PC-9 (cell line): ENCODE measurements around the gene JAG2. TPM values are rescaled to one million over a fixed set of nuclear protein-coding genes. Genes with fewer than 3 reads are reported as not detected.

Experiments
- BruUV-seq: library from RNA; stranded (reverse); fragments of 400-500 nt; replicated peaks from 2 replicates; lab custom pipeline; 2021; lab: Mats Ljungman, UMichigan
- CTCF ChIA-PET: fragments of 300-600 bp; sonication (Branson Sonifier 250); formaldehyde crosslinking; loops from one replicate; lab custom pipeline; 2022; ENCODE audit warnings: antibody characterized with exemption; lab: Charles Lee
- POLR2A ChIA-PET: fragments of 300-600 bp; sonication (Branson Sonifier 250); formaldehyde crosslinking; loops from one replicate; lab custom pipeline; 2022; ENCODE audit warnings: antibody characterized with exemption; ENCODE audit not compliant: unreplicated experiment; lab: Charles Lee
- DNase-seq, 2 experiments: peaks; one replicate each; pipeline versions ENCODE4 v3.0.0 to v3.0.0-alpha.2; 2015 to 2022; ENCODE audit warnings: mixed read lengths in 1 of 2
- H2AFZ ChIP-seq: fragments of 200-600 bp; sonication (generic); 2 replicates; pipeline ENCODE4 v1.8.1; 2017; ENCODE audit warnings: antibody characterized with exemption
- H3F3A ChIP-seq: fragments of 200-600 bp; sonication (generic); 2 replicates; pipeline ENCODE4 v1.8.1; 2017; ENCODE audit warnings: antibody characterized with exemption, mild to moderate bottlenecking, low read depth; ENCODE audit not compliant: insufficient read depth
- H3K27ac ChIP-seq: fragments of 200-600 bp; sonication (generic); 2 replicates; pipeline ENCODE4 v1.6.1; 2016; ENCODE audit warnings: mixed run types
- H3K27me3 ChIP-seq: fragments of 200-600 bp; sonication (generic); 2 replicates; pipeline ENCODE4 v1.6.1; 2016; ENCODE audit warnings: low read depth, mixed run types; ENCODE audit not compliant: insufficient read depth
- H3K36me3 ChIP-seq: fragments of 200-600 bp; sonication (generic); 2 replicates; pipeline ENCODE4 v1.6.1; 2016; ENCODE audit warnings: low read depth, mixed run types
- H3K4me1 ChIP-seq: fragments of 200-600 bp; sonication (generic); replicated peaks from 2 replicates; pipeline ENCODE4 v1.6.1; 2016; ENCODE audit warnings: mixed run types; ENCODE audit not compliant: insufficient read depth
- H3K4me2 ChIP-seq: fragments of 200-600 bp; sonication (generic); 2 replicates; pipeline ENCODE4 v1.6.1; 2017; ENCODE audit warnings: mixed run types
- H3K4me3 ChIP-seq: fragments of 200-600 bp; sonication (generic); 2 replicates; pipeline ENCODE4 v1.6.1; 2016; ENCODE audit warnings: mixed run types
- H3K79me2 ChIP-seq: fragments of 200-600 bp; sonication (generic); 2 replicates; pipeline ENCODE4 v1.6.1; 2017; ENCODE audit warnings: low read depth, mixed run types
- H3K9me2 ChIP-seq: fragments of 200-600 bp; sonication (generic); 2 replicates; pipeline ENCODE4 v1.8.1; 2017; ENCODE audit warnings: mild to moderate bottlenecking; ENCODE audit not compliant: insufficient read depth
- H3K9me3 ChIP-seq: fragments of 200-600 bp; sonication (generic); 2 replicates; pipeline ENCODE4 v1.8.1; 2016; ENCODE audit warnings: low read depth; ENCODE audit not compliant: insufficient read depth
- H4K20me1 ChIP-seq: fragments of 200-600 bp; sonication (generic); 2 replicates; pipeline ENCODE4 v1.8.1; 2017; ENCODE audit not compliant: insufficient read depth
- CTCF ChIP-seq: fragments of 200-600 bp; sonication (generic); conservative IDR thresholded peaks from 2 replicates; pipeline ENCODE4 v1.6.1; 2017; ENCODE audit warnings: mixed run types, antibody characterized with exemption, mild to moderate bottlenecking, moderate library complexity
- EZH2 ChIP-seq: fragments of 200-600 bp; sonication (generic); IDR thresholded peaks from 2 replicates; pipeline ENCODE4 v1.8.0; 2017; ENCODE audit warnings: antibody characterized with exemption, low read depth
- intact Hi-C: fragments of 100-400 bp; cut with micrococcal nuclease; formaldehyde crosslinking; loops from one replicate; pipeline ENCODE4 v1.10.0; 2022; ENCODE audit not compliant: unreplicated experiment
- total RNA-seq: library from RNA; stranded (reverse); gene quantifications from 2 replicates; pipeline ENCODE4 v1.2.3, GENCODE V29; 2021

Gene JAG2
- total RNA-seq, 1 experiment from 2014 or later = 17.8 TPM

DNA sequence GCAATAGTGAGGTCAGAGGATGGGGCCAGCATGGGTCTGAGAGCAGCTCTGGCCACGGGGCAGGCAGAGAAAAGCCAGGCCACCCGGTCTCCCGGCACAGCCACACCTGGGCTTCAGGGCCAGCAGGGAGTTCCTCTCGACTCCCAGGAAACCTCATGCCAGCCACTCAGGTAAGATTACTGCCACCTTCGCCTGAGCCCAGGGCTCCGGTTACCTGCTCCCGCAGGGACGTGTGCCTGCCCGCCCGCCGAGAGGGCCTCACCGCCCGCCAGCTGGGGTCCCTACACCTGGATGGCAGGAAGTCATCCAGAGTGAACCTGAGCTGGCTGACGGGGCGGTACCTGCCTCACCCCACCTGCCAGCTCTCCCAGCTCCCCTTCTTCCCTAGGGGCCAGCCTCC lies 7.3 kb downstream of the JAG2 start:
- no peaks in the 10 kb centered on the region for H3K36me3 ChIP-seq
- no peaks in the 10 kb centered on the region for H3K27me3 ChIP-seq
- no peak overlapping the region for H3K4me2 ChIP-seq
- H4K20me1 ChIP-seq = peaks cover 28% of the 10 kb centered on the region
- no peaks in the 10 kb centered on the region for H3F3A ChIP-seq
- BruUV-seq = no TSS peak
- H3K4me3 ChIP-seq = no peak overlapping the region
- H3K27ac ChIP-seq = no peak overlapping the region
- DNase-seq = no peak
- peaks cover 19% of the 10 kb centered on the region for H3K79me2 ChIP-seq
- H3K4me1 ChIP-seq = peaks cover 19% of the 10 kb centered on the region
- no peaks in the 10 kb centered on the region for H3K9me3 ChIP-seq
- TF ChIP-seq CTCF (no peak), EZH2 (no peak)
- intact Hi-C loops = no loop called here
- POLR2A ChIA-PET = no interaction called here
- CTCF ChIA-PET = no interaction called here
- no peaks in the 10 kb centered on the region for H3K9me2 ChIP-seq
- H2AFZ ChIP-seq = no peak overlapping the region

- Histone ChIP-seq H3K9me2 (no peaks in the 10 kb centered on the region), H3K4me2 (no peak overlapping the region), H3K4me1 (peaks cover 14% of the 10 kb centered on the region), H4K20me1 (peaks cover 28% of the 10 kb centered on the region), H3F3A (no peaks in the 10 kb centered on the region), H3K27ac (no peak overlapping the region), H2AFZ (no peak overlapping the region), H3K36me3 (no peaks in the 10 kb centered on the region), H3K79me2 (peaks cover 14% of the 10 kb centered on the region), H3K4me3 (no peak overlapping the region), H3K9me3 (no peaks in the 10 kb centered on the region), H3K27me3 (no peaks in the 10 kb centered on the region)
- DNase-seq = no peak
- ChIA-PET CTCF (no interaction called here), POLR2A (no interaction called here)
- TF ChIP-seq EZH2 (no peak), CTCF (no peak)
- no TSS peak for BruUV-seq
- intact Hi-C loops = no loop called here
These were observed 7.8 kb downstream of the JAG2 start for GRCh38 chr14:105160776-105161175.

- CTCF ChIA-PET = no interaction called here
These were observed 9.2 kb downstream of the JAG2 start for GRCh38 chr14:105159344-105159743.

More at GRCh38 chr14:105159344-105159743, 9.2 kb downstream of the JAG2 start:
- no peak for TF ChIP-seq CTCF
- no peak for TF ChIP-seq EZH2
- no TSS peak for BruUV-seq
- POLR2A ChIA-PET = no interaction called here
- Histone ChIP-seq H3K9me3 (no peaks in the 10 kb centered on the region), H3F3A (no peaks in the 10 kb centered on the region), H3K79me2 (peaks cover 8% of the 10 kb centered on the region), H3K36me3 (no peaks in the 10 kb centered on the region), H2AFZ (no peak overlapping the region), H3K9me2 (no peaks in the 10 kb centered on the region), H4K20me1 (peaks cover 23% of the 10 kb centered on the region), H3K4me2 (no peak overlapping the region), H3K4me1 (no peaks in the 10 kb centered on the region), H3K27ac (no peak overlapping the region), H3K27me3 (no peaks in the 10 kb centered on the region), H3K4me3 (no peak overlapping the region)
- no peak for DNase-seq
- intact Hi-C loops = no loop called here
